Activated T-cell treated with anti-CD3 and anti-CD28 coated beads for 1 hour (primary cell): ENCODE measurements around the gene WDR43.
"Not testable (repeated sequence)": the region's sequence is repeated elsewhere in the genome, so short reads cannot be mapped to it uniquely, and the experiment has no call there.

ENCODE experiments used
- DNase-seq: peaks from one replicate; pipeline ENCODE4 v3.0.0-alpha.2; 2020; ENCODE audit warnings: low read depth

Gene WDR43

GRCh38 chr2:28962505-28962904 lies 68.0 kb downstream of the WDR43 start:
- DNase-seq: no peak

- no peak for DNase-seq
Measured at GRCh38 chr2:28970464-28971160, 76.1 kb downstream of the WDR43 start.

- no peak for DNase-seq
Measured at GRCh38 chr2:28972778-28973335, 78.4 kb downstream of the WDR43 start.

- no peak for DNase-seq
Measured at GRCh38 chr2:28974252-28974651, 79.8 kb downstream of the WDR43 start.

- DNase-seq: no peak
Measured at GRCh38 chr2:28975671-28976070, 81.2 kb downstream of the WDR43 start.

GRCh38 chr2:28976584-28976983 lies 82.1 kb downstream of the WDR43 start:
- DNase-seq: no peak

- DNase-seq: no peak
Measured at GRCh38 chr2:28977176-28977875, 82.9 kb downstream of the WDR43 start.

- not testable (repeated sequence) for DNase-seq
Measured at GRCh38 chr2:28978001-28978400, 83.5 kb downstream of the WDR43 start.

- no peak for DNase-seq
Measured at GRCh38 chr2:28978606-28979005, 84.1 kb downstream of the WDR43 start.

GRCh38 chr2:28979041-28979440 lies 84.6 kb downstream of the WDR43 start:
- no peak for DNase-seq

GRCh38 chr2:28979576-28980366 lies 85.3 kb downstream of the WDR43 start:
- DNase-seq: no peak

- no peak for DNase-seq
Measured at GRCh38 chr2:28980368-28981015, 86.0 kb downstream of the WDR43 start.

GRCh38 chr2:28981016-28981441 lies 86.6 kb downstream of the WDR43 start, which contains the start of gene TOGARAM2:
Gene TOGARAM2 (plus strand): TSS chr2:28981298. CDS start chr2:28994835, 13,537 bp downstream.
- no peak for DNase-seq

- no peak for DNase-seq
Measured at GRCh38 chr2:28981620-28982376, 87.3 kb downstream of the WDR43 start.

- DNase-seq: no peak
Measured at GRCh38 chr2:28982381-28982950, 88.0 kb downstream of the WDR43 start.

GRCh38 chr2:28986429-28986828 lies 92.0 kb downstream of the WDR43 start:
- DNase-seq: no peak

GRCh38 chr2:28989973-28990372 lies 95.5 kb downstream of the WDR43 start:
- no peak for DNase-seq

- DNase-seq: no peak
Measured at GRCh38 chr2:28990445-28990844, 96.0 kb downstream of the WDR43 start.

GRCh38 chr2:28991021-28991420 lies 96.6 kb downstream of the WDR43 start:
- DNase-seq: no peak

- DNase-seq: no peak
Measured at GRCh38 chr2:28991460-28991859, 97.0 kb downstream of the WDR43 start.
